HG02852 (cell line): Measurements from ENCODE around the gene ZNF438.
A peak's percentile ranks its signal among the peaks of the same experiment; 100 is the strongest.
"Not testable (repeated sequence)": the region's sequence is repeated elsewhere in the genome, so short reads cannot be mapped to it uniquely, and the experiment has no call there.

Experiments
- ATAC-seq: cut with Tn5 transposase; IDR thresholded peaks from one replicate; pipeline ENCODE4 v1.9.1; 2021; ENCODE audit warnings: mild to moderate bottlenecking, moderate library complexity; ENCODE audit not compliant: unreplicated experiment

Gene ZNF438

GRCh38 chr10:31031558-31032257 lies at the start of gene ZNF438:
ZNF438 (minus strand) TSS chr10:31031865; CDS start chr10:30877034, 154,831 bp downstream.
- peak; percentile 84 for ATAC-seq

GRCh38 chr10:31076610-31076988 lies 44.9 kb upstream of the ZNF438 start:
- ATAC-seq: no peak

- no peak for ATAC-seq
These were observed 44.4 kb upstream of the ZNF438 start for GRCh38 chr10:31075881-31076609.

GRCh38 chr10:31075434-31075833 lies 43.8 kb upstream of the ZNF438 start:
- ATAC-seq: no peak

- no peak for ATAC-seq
These were observed 43.0 kb upstream of the ZNF438 start for GRCh38 chr10:31074722-31075086.

GRCh38 chr10:31073996-31074721 lies 42.5 kb upstream of the ZNF438 start:
- ATAC-seq: no peak

GRCh38 chr10:31073211-31073610 lies 41.5 kb upstream of the ZNF438 start:
- no peak for ATAC-seq

GRCh38 chr10:31072451-31072850 lies 40.8 kb upstream of the ZNF438 start:
- ATAC-seq: no peak

- no peak for ATAC-seq
These were observed 39.8 kb upstream of the ZNF438 start for GRCh38 chr10:31071232-31072005.

- no peak for ATAC-seq
These were observed 39.0 kb upstream of the ZNF438 start for GRCh38 chr10:31070691-31071090.

GRCh38 chr10:31070025-31070424 lies 38.4 kb upstream of the ZNF438 start:
- ATAC-seq: no peak

- no peak for ATAC-seq
These were observed 37.7 kb upstream of the ZNF438 start for GRCh38 chr10:31069411-31069810.

GRCh38 chr10:31064348-31064747 lies 32.7 kb upstream of the ZNF438 start:
- no peak for ATAC-seq

GRCh38 chr10:31063841-31064240 lies 32.2 kb upstream of the ZNF438 start:
- ATAC-seq: no peak

- ATAC-seq: no peak
These were observed 31.2 kb upstream of the ZNF438 start for GRCh38 chr10:31062856-31063255.

- no peak for ATAC-seq
These were observed 30.3 kb upstream of the ZNF438 start for GRCh38 chr10:31061941-31062340.

- no peak for ATAC-seq
These were observed 27.4 kb upstream of the ZNF438 start for GRCh38 chr10:31058795-31059703.

GRCh38 chr10:31056678-31057077 lies 25.0 kb upstream of the ZNF438 start:
- not testable (repeated sequence) for ATAC-seq

GRCh38 chr10:31055573-31056251 lies 24.0 kb upstream of the ZNF438 start:
- ATAC-seq: no peak
